Urothelium cell line (cell line): ENCODE measurements around the gene TEPSIN.

Experiments used
- DNase-seq: peaks from one replicate; pipeline ENCODE4 v3.0.0; 2011; ENCODE audit warnings: low spot score, mixed read lengths
- FAIRE-seq: peaks from 2 replicates; lab custom pipeline; 2011; peaks lifted over from hg19 to GRCh38; lab: Jason Lieb, UNC

Gene TEPSIN

GRCh38 chr17:81189016-81189415 is 49.8 kb downstream of the TEPSIN start:
- FAIRE-seq, result no peak
- DNase-seq, result no peak

- FAIRE-seq (no peak), DNase-seq (no peak)
These were observed 50.4 kb downstream of the TEPSIN start for GRCh38 chr17:81188491-81188840.

GRCh38 chr17:81187586-81188490 is 51.0 kb downstream of the TEPSIN start:
- no peak for DNase-seq
- FAIRE-seq, result no peak

- no peak for DNase-seq
- no peak for FAIRE-seq
These were observed 51.7 kb downstream of the TEPSIN start for GRCh38 chr17:81187120-81187519.

GRCh38 chr17:81186203-81186602 is 52.7 kb downstream of the TEPSIN start:
- DNase-seq, result no peak
- no peak for FAIRE-seq

GRCh38 chr17:81184555-81184954 is 54.3 kb downstream of the TEPSIN start:
- FAIRE-seq (no peak), DNase-seq (no peak)

- peak; percentile 17 for FAIRE-seq
- no peak for DNase-seq
These were observed 55.0 kb downstream of the TEPSIN start for GRCh38 chr17:81183807-81184206.

- no peak for FAIRE-seq
- no peak for DNase-seq
These were observed 55.5 kb downstream of the TEPSIN start for GRCh38 chr17:81183316-81183715.

GRCh38 chr17:81182596-81182995 is 56.3 kb downstream of the TEPSIN start:
- DNase-seq (no peak), FAIRE-seq (no peak)

GRCh38 chr17:81181811-81182185 is 57.1 kb downstream of the TEPSIN start:
- no peak for FAIRE-seq
- no peak for DNase-seq

GRCh38 chr17:81180836-81181810 is 57.7 kb downstream of the TEPSIN start:
- no peak for DNase-seq
- peak; percentile 48 for FAIRE-seq

- DNase-seq (no peak), FAIRE-seq (peak; percentile 70)
These were observed 59.0 kb downstream of the TEPSIN start for GRCh38 chr17:81179861-81180260.

GRCh38 chr17:81179220-81179619 is 59.6 kb downstream of the TEPSIN start:
- no peak for FAIRE-seq
- no peak for DNase-seq
